ENCODE data around the gene IGSF5. TPM values are rescaled to one million over a fixed set of nuclear protein-coding genes. Genes with fewer than 3 reads are reported as not detected.
"Not testable (repeated sequence)": the region's sequence is repeated elsewhere in the genome, so short reads cannot be mapped to it uniquely, and the experiment has no call there.

The IGSF5 gene
- total RNA-seq: not detected
- long read RNA-seq: 0 reads

GRCh38 chr21:39744883-39745282 lies at the start of gene IGSF5:
Gene IGSF5, plus strand, starts transcription at chr21:39745183. Its CDS starts 327 bp downstream, at chr21:39745510.
- ATAC-seq; H3K27me3 ChIP-seq; H3K4me3 ChIP-seq; H3K4me1 ChIP-seq; H3K9me3 ChIP-seq; H3K27ac ChIP-seq; intact Hi-C loops (cut with DNase I); H3K36me3 ChIP-seq; DNase-seq: not testable (repeated sequence)

GRCh38 chr21:39696196-39696595 lies 48.8 kb upstream of the IGSF5 start:
- H3K9me3 ChIP-seq: no peaks in the 10 kb centered on the region

GRCh38 chr21:39696618-39697017 lies 48.4 kb upstream of the IGSF5 start:
- Histone ChIP-seq H3K27ac (no peak overlapping the region), H3K27me3 (peaks cover 3% of the 10 kb centered on the region), H3K4me1 (no peaks in the 10 kb centered on the region), H3K36me3 (no peaks in the 10 kb centered on the region), H3K9me3 (no peaks in the 10 kb centered on the region), H3K4me3 (no peak overlapping the region)
- intact Hi-C loops (cut with DNase I): no loop called here
- TF ChIP-seq CTCF (IDR thresholded peaks at IDR 0.05): no peak
- ATAC-seq: no peak
- DNase-seq: no peak

More at GRCh38 chr21:39696196-39696595, 48.8 kb upstream of the IGSF5 start:
- H3K4me1 ChIP-seq: no peaks in the 10 kb centered on the region
- H3K4me3 ChIP-seq: no peak overlapping the region
- DNase-seq (no peak), ATAC-seq (no peak)
- no peak for TF ChIP-seq CTCF (IDR thresholded peaks at IDR 0.05)
- intact Hi-C loops (cut with DNase I): no loop called here
- H3K36me3 ChIP-seq: no peaks in the 10 kb centered on the region
- no peak overlapping the region for H3K27ac ChIP-seq
- H3K27me3 ChIP-seq: peaks cover 3% of the 10 kb centered on the region

- DNase-seq (no peak), ATAC-seq (no peak)
- Histone ChIP-seq H3K4me3 (no peak overlapping the region), H3K27me3 (peaks cover 3% of the 10 kb centered on the region), H3K9me3 (no peaks in the 10 kb centered on the region), H3K4me1 (no peaks in the 10 kb centered on the region), H3K36me3 (no peaks in the 10 kb centered on the region), H3K27ac (no peak overlapping the region)
- TF ChIP-seq CTCF (IDR thresholded peaks at IDR 0.05): no peak
- intact Hi-C loops (cut with DNase I): no loop called here
These were observed 44.7 kb upstream of the IGSF5 start for GRCh38 chr21:39700318-39700717.

- ATAC-seq (no peak), DNase-seq (no peak)
- Histone ChIP-seq H3K4me1 (no peaks in the 10 kb centered on the region), H3K27ac (no peak overlapping the region), H3K36me3 (no peaks in the 10 kb centered on the region), H3K4me3 (no peak overlapping the region), H3K9me3 (no peaks in the 10 kb centered on the region), H3K27me3 (peaks cover 3% of the 10 kb centered on the region)
- intact Hi-C loops (cut with DNase I): no loop called here
- TF ChIP-seq CTCF (IDR thresholded peaks at IDR 0.05): no peak
These were observed 41.4 kb upstream of the IGSF5 start for GRCh38 chr21:39703578-39703977.

- H3K27me3 ChIP-seq: no peaks in the 10 kb centered on the region
- H3K4me3 ChIP-seq: no peak overlapping the region
- intact Hi-C loops (cut with DNase I): no loop called here
- no peak for TF ChIP-seq CTCF (IDR thresholded peaks at IDR 0.05)
- ATAC-seq: no peak
- no peaks in the 10 kb centered on the region for H3K36me3 ChIP-seq
- no peaks in the 10 kb centered on the region for H3K9me3 ChIP-seq
- no peak overlapping the region for H3K27ac ChIP-seq
- DNase-seq: no peak
- no peaks in the 10 kb centered on the region for H3K4me1 ChIP-seq
These were observed 39.1 kb upstream of the IGSF5 start for GRCh38 chr21:39705849-39706248.
